Measurements from ENCODE around the gene ZNF385C. TPM values are rescaled to one million over a fixed set of nuclear protein-coding genes. Genes with fewer than 3 reads are reported as not detected.

Gene ZNF385C
- total RNA-seq, 1 donor from 2014 or later = 2.7 TPM

DNA sequence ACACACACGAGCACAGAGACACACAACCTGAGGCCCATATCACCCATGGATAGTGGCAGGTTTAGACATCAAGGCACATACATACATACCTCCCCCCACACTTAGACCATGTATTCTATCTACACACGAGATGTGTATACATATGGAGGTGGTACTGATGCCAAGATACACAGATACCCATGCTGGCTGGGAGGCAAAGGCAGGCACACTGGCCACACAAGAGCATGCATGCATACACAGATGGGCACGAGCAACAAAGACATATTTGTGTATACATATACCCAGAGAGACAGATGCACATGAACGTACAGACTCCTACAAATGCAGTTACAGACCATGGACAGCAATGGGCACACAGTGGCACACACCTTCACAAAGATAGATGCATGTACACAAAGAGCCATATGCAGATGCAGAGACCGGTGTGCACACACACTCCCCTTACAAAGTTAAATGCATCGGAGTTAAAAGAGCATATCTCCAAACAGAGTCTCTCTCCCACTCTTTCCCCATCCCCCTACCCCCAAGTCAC is 45.9 kb downstream of the ZNF385C start:
- TF ChIP-seq, protein P1, sequence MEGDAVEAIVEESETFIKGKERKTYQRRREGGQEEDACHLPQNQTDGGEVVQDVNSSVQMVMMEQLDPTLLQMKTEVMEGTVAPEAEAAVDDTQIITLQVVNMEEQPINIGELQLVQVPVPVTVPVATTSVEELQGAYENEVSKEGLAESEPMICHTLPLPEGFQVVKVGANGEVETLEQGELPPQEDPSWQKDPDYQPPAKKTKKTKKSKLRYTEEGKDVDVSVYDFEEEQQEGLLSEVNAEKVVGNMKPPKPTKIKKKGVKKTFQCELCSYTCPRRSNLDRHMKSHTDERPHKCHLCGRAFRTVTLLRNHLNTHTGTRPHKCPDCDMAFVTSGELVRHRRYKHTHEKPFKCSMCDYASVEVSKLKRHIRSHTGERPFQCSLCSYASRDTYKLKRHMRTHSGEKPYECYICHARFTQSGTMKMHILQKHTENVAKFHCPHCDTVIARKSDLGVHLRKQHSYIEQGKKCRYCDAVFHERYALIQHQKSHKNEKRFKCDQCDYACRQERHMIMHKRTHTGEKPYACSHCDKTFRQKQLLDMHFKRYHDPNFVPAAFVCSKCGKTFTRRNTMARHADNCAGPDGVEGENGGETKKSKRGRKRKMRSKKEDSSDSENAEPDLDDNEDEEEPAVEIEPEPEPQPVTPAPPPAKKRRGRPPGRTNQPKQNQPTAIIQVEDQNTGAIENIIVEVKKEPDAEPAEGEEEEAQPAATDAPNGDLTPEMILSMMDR (IDR thresholded peaks at IDR 0.05; ENCODE audit: unreplicated experiment) = no peak
- Mint-ChIP-seq H3K36me3 (ENCODE audit: insufficient read depth) (peaks cover 1% of the 10 kb centered on the region), H3K4me1 (ENCODE audit: low read depth) (peaks cover 16% of the 10 kb centered on the region), H3K4me3 (ENCODE audit: low read depth) (no peak overlapping the region), H3K27me3 (peaks cover 47% of the 10 kb centered on the region), H3K27ac (no peak overlapping the region), H3K9me3 (ENCODE audit: low read depth) (no peaks in the 10 kb centered on the region)
- no peak for DNase-seq (ENCODE audit: low spot score, unreplicated experiment)

DNA sequence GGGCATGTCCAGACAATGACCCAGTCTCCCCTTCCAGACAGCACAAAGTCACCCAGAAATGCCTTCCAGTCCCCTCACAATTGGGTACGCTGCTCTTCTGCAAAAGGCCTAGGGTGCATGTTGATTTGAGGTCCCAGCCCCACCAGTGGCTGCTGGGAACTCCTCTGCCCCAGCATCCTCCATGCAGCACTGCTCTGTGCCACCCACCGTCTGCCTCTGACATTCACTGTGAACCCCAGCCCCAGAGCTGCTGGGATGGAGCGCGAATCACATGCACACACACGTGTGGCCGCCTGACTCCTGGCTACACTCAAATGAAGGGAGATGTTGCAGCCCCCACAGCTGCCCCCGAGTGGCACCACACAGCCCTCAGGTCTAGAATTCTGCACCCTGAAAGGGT is 46.6 kb downstream of the ZNF385C start:
- H3K27me3 Mint-ChIP-seq = peaks cover 47% of the 10 kb centered on the region
- peak overlapping the region; percentile 80 for H3K4me3 Mint-ChIP-seq (ENCODE audit: low read depth)
- H3K27ac Mint-ChIP-seq = no peak overlapping the region
- DNase-seq (ENCODE audit: low spot score, unreplicated experiment) = no peak
- H3K4me1 Mint-ChIP-seq (ENCODE audit: low read depth) = peaks cover 16% of the 10 kb centered on the region
- no peaks in the 10 kb centered on the region for H3K9me3 Mint-ChIP-seq (ENCODE audit: low read depth)
- TF ChIP-seq, protein P1 (IDR thresholded peaks at IDR 0.05; ENCODE audit: unreplicated experiment) = no peak
- peaks cover 1% of the 10 kb centered on the region for H3K36me3 Mint-ChIP-seq (ENCODE audit: insufficient read depth)

DNA sequence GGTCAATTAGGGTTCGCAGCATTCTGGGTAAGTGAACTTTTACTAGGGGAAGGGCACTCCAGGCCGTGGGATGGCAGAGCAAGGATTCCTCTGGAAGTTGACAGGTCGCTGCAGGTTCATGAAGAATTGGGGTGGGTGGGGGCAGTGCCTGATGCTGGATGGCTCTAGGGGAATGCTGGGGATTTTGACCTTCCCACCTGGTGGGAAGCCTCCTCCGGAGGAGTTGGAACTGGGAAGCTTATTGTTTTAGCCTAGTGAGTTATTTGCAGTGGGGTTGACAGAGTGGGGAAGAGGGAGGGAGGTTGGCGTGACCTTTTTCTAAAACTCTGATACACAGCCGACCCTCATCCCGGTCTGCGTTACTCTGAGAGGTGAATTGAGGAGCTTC is 47.3 kb downstream of the ZNF385C start:
- H3K36me3 Mint-ChIP-seq (ENCODE audit: insufficient read depth) = peaks cover 1% of the 10 kb centered on the region
- H3K4me1 Mint-ChIP-seq (ENCODE audit: low read depth) = peaks cover 16% of the 10 kb centered on the region
- no peak overlapping the region for H3K27ac Mint-ChIP-seq
- no peak for DNase-seq (ENCODE audit: low spot score, unreplicated experiment)
- peaks cover 46% of the 10 kb centered on the region for H3K27me3 Mint-ChIP-seq
- H3K9me3 Mint-ChIP-seq (ENCODE audit: low read depth) = no peaks in the 10 kb centered on the region
- peak overlapping the region; percentile 80 for H3K4me3 Mint-ChIP-seq (ENCODE audit: low read depth)
- TF ChIP-seq, protein P1 (IDR thresholded peaks at IDR 0.05; ENCODE audit: unreplicated experiment) = no peak

DNA sequence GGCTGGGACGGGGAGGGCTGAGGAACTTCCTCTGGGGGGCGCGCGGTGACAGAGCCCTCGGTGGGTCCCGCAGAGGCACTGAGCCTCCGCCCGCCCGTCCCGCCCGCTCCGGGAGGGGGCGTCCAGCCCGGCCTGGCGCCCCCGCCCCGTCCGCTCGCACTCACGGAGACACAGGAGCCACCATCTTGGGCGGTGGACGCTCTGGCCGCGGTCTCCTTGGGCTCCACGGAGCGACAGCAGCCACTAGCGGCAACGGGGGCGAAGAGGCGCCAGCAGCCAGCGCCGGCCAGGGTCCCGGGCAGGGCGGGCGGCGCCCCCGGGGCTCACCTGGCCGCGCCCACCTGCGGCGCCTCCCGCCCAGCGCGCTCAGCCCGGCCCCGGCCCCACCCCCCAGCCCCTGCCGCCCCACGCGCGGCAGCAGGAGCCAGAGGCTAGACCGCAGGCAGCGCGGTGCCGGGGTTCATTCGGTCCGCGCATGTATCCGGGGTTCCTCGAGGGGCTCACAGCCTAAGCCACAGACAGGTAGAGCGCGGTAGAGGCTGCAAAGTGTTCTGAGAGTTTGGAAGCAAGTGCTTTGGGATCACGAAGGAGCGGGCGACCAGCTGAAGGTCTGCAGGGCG is 47.8 kb downstream of the ZNF385C start, which contains the start of gene C17orf113:
C17orf113 (minus strand) TSS at position 209 of the 620 bp plus-strand sequence. CDS start 7,225 bp downstream, outside the sequence.
- Mint-ChIP-seq H3K4me3 (ENCODE audit: low read depth) (peak within 1 kb of the TSS; percentile 86), H3K36me3 (ENCODE audit: insufficient read depth) (peaks cover 1% of the 10 kb centered on the region), H3K27me3 (peaks cover 42% of the 10 kb centered on the region), H3K9me3 (ENCODE audit: low read depth) (no peaks in the 10 kb centered on the region), H3K27ac (peak within 1 kb of the TSS; percentile 90), H3K4me1 (ENCODE audit: low read depth) (peaks cover 16% of the 10 kb centered on the region)
- peak; percentile 70 for DNase-seq (ENCODE audit: low spot score, unreplicated experiment)
- TF ChIP-seq, protein P1 (IDR thresholded peaks at IDR 0.05; ENCODE audit: unreplicated experiment) = peak; percentile 61

DNA sequence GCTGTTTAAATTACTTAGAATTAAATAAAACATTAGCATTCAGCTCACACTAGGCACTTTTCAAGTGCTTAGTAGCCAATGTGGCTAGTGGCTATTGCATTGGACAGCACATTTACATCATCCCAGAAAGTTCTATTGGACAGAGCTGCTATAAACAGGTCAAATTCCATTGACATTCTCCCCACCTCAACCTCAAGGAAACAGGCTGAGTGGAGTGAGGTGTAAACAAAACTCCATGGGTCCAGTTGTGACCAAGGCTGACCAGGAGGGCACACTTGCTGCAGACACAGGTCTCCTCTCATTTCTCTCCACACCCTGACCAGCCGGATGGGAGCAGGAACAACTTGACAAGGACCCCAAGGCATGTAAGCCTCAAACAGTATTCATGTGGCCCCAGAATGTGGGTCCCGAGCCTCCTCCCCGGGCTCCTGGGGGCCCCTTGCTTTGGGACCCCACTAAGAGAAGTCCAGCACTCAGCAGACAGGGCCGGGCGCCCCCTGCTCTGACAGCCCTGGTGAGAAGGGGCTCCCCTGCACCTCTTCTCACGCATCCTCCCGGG is 48.4 kb downstream of the ZNF385C start:
- Mint-ChIP-seq H3K36me3 (ENCODE audit: insufficient read depth) (peaks cover 1% of the 10 kb centered on the region), H3K27ac (peak overlapping the region; percentile 90), H3K4me1 (ENCODE audit: low read depth) (peaks cover 14% of the 10 kb centered on the region), H3K9me3 (ENCODE audit: low read depth) (no peaks in the 10 kb centered on the region), H3K4me3 (ENCODE audit: low read depth) (peak overlapping the region; percentile 86), H3K27me3 (peaks cover 36% of the 10 kb centered on the region)
- TF ChIP-seq, protein P1 (IDR thresholded peaks at IDR 0.05; ENCODE audit: unreplicated experiment) = no peak
- DNase-seq (ENCODE audit: low spot score, unreplicated experiment) = no peak
